DOHH2 (cell line): ENCODE results near the gene DCLK1.

Source experiments
- H3F3A ChIP-seq: fragments of 200-600 bp; sonication (generic), shearing (Covaris generic); 2 replicates; pipeline ENCODE4 v1.6.0; 2016; ENCODE audit warnings: antibody characterized with exemption, mild to moderate bottlenecking; ENCODE audit not compliant: control insufficient read depth, insufficient read depth
- H3K27ac ChIP-seq: fragments of 200-600 bp; sonication (generic); 2 replicates; pipeline ENCODE4 v1.5.1; 2014; ENCODE audit warnings: low read depth, mild to moderate bottlenecking, low read length, moderate library complexity
- H3K27me3 ChIP-seq: fragments of 200-600 bp; sonication (generic); 2 replicates; pipeline ENCODE4 v1.6.1; 2014; ENCODE audit warnings: mild to moderate bottlenecking, low read length, mixed read lengths; ENCODE audit not compliant: control insufficient read depth
- H3K36me3 ChIP-seq: fragments of 200-600 bp; sonication (generic); 2 replicates; pipeline ENCODE4 v1.6.1; 2014; ENCODE audit warnings: mild to moderate bottlenecking, low read length, moderate library complexity, mixed read lengths; ENCODE audit not compliant: control insufficient read depth
- H3K4me1 ChIP-seq: fragments of 200-600 bp; sonication (generic); 2 replicates; pipeline ENCODE4 v1.6.1; 2014; ENCODE audit warnings: mild to moderate bottlenecking, low read length, mixed read lengths; ENCODE audit not compliant: control insufficient read depth
- H3K4me2 ChIP-seq: fragments of 200-600 bp; sonication (generic); 2 replicates; pipeline ENCODE4 v1.6.0; 2014; ENCODE audit warnings: mild to moderate bottlenecking, low read length, moderate library complexity
- H3K4me3 ChIP-seq: fragments of 200-600 bp; sonication (generic); 2 replicates; pipeline ENCODE4 v1.5.1; 2014; ENCODE audit warnings: mild to moderate bottlenecking, low read length, mixed read lengths
- H3K79me2 ChIP-seq: fragments of 200-600 bp; sonication (generic); 2 replicates; pipeline ENCODE4 v1.6.1; 2014; ENCODE audit warnings: mild to moderate bottlenecking, low read length, mixed read lengths; ENCODE audit not compliant: control insufficient read depth
- H3K9me2 ChIP-seq: fragments of 200-600 bp; sonication (generic); replicated peaks from 2 replicates; pipeline ENCODE4 v1.6.1; 2014; ENCODE audit warnings: mild to moderate bottlenecking, low read length, mixed read lengths; ENCODE audit not compliant: control insufficient read depth
- H3K9me3 ChIP-seq: fragments of 200-600 bp; sonication (generic); 2 replicates; pipeline ENCODE4 v1.6.1; 2014; ENCODE audit warnings: antibody characterized with exemption, low read length, mixed read lengths; ENCODE audit not compliant: control insufficient read depth, insufficient read depth
- H4K20me1 ChIP-seq: fragments of 200-600 bp; sonication (generic); 2 replicates; pipeline ENCODE4 v1.6.0; 2014; ENCODE audit warnings: low read depth, mild to moderate bottlenecking, antibody characterized with exemption, low read length, moderate library complexity; ENCODE audit not compliant: control insufficient read depth, insufficient read depth
- EZH2phosphoT487 ChIP-seq: fragments of 200-600 bp; sonication (generic); IDR thresholded peaks from 2 replicates; pipeline ENCODE4 v1.6.1; 2017; ENCODE audit warnings: borderline replicate concordance, mild to moderate bottlenecking, antibody characterized with exemption, low read length, moderate library complexity, mixed read lengths
- TF ChIP-seq, protein P1 (sequence below): fragments of 200-600 bp; sonication (generic); IDR thresholded peaks from one replicate; pipeline ENCODE4 v1.5.1; 2014; ENCODE audit warnings: antibody characterized with exemption, mild to moderate bottlenecking, low read depth, low read length; ENCODE audit not compliant: poor library complexity, severe bottlenecking

DCLK1 gene

DNA sequence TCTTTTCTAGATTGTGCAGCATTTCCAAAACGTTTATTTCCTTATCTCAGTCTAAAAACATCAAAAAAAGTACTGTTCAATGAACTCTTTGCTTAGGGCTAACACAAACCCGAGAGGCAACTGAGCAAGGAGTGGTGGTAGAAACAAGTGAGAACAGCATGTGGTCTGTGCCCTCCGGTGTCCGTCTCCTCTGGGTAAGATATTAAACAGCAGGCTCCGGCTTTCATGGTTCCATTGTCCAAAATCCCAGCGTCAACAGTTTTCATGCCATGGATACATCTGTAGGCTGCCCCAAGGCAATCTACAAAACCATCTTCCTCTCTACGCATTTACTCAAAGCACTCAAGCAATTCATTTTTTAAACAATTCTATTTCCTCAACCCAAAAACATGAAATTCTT, 22.8 kb downstream of the DCLK1 start:
- Histone ChIP-seq H3K4me2 (no peak overlapping the region), H3K4me3 (no peak overlapping the region), H3K27me3 (no peaks in the 10 kb centered on the region), H3K9me3 (no peaks in the 10 kb centered on the region; the same call in 1 of the 2 replicates), H3F3A (no peaks in the 10 kb centered on the region), H3K4me1 (no peaks in the 10 kb centered on the region), H3K27ac (no peak overlapping the region), H3K36me3 (no peaks in the 10 kb centered on the region), H4K20me1 (no peaks in the 10 kb centered on the region), H3K9me2 (no peaks in the 10 kb centered on the region), H3K79me2 (no peaks in the 10 kb centered on the region)
- no peak for TF ChIP-seq EZH2phosphoT487
- TF ChIP-seq, protein P1, sequence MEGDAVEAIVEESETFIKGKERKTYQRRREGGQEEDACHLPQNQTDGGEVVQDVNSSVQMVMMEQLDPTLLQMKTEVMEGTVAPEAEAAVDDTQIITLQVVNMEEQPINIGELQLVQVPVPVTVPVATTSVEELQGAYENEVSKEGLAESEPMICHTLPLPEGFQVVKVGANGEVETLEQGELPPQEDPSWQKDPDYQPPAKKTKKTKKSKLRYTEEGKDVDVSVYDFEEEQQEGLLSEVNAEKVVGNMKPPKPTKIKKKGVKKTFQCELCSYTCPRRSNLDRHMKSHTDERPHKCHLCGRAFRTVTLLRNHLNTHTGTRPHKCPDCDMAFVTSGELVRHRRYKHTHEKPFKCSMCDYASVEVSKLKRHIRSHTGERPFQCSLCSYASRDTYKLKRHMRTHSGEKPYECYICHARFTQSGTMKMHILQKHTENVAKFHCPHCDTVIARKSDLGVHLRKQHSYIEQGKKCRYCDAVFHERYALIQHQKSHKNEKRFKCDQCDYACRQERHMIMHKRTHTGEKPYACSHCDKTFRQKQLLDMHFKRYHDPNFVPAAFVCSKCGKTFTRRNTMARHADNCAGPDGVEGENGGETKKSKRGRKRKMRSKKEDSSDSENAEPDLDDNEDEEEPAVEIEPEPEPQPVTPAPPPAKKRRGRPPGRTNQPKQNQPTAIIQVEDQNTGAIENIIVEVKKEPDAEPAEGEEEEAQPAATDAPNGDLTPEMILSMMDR = no peak

DNA sequence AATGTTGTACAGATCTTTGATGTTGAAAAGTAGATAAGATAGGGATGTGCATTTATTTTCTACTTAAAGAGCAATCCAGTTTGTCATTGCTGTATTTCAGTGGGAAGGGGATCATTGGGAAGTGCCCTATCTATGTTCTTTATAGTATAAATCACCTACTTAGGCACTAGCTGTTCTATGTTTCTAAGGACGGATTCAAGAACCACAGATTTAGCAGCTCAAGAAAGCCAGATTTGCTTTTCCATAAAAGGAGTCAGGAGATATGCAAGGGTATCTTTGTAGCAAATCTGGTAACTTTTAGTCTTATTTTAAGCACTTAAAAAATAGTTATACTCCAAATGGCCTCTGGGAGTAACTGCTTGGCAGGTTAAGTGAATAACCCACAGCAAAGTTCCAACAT, 23.7 kb downstream of the DCLK1 start:
- TF ChIP-seq EZH2phosphoT487 = no peak
- TF ChIP-seq, protein P1 = no peak
- Histone ChIP-seq H3K9me3 (no peaks in the 10 kb centered on the region; the same call in 1 of the 2 replicates), H3K9me2 (no peaks in the 10 kb centered on the region), H3K4me3 (no peak overlapping the region), H3K4me1 (no peaks in the 10 kb centered on the region), H3K36me3 (no peaks in the 10 kb centered on the region), H3F3A (no peaks in the 10 kb centered on the region), H3K79me2 (no peaks in the 10 kb centered on the region), H3K27ac (no peak overlapping the region), H3K4me2 (no peak overlapping the region), H3K27me3 (no peaks in the 10 kb centered on the region), H4K20me1 (no peaks in the 10 kb centered on the region)

DNA sequence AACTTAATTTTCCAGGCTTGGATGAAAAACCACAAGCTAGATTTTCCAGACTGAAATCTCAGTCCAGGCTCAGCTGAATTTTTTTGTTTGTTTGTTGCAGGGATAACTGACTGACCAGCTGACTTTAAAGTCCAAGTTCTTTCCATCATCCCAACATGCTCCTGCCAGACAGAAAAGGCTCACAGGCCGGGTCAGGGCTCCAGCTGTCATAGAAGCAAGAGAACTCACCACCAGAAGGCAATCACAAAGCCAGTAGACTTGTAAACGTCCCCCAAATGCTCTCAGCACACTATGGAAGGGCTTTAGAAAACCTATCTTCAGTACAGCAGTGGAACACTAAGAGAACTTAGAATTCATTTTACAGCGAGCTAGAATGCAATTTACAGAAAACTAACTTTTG, 25.5 kb downstream of the DCLK1 start:
- no peaks in the 10 kb centered on the region for H3K36me3 ChIP-seq
- no peak for TF ChIP-seq EZH2phosphoT487
- TF ChIP-seq, protein P1 = no peak
- no peak overlapping the region for H3K4me3 ChIP-seq
- no peaks in the 10 kb centered on the region; the same call in 1 of the 2 replicates for H3K9me3 ChIP-seq
- H3K79me2 ChIP-seq = no peaks in the 10 kb centered on the region
- H3F3A ChIP-seq = no peaks in the 10 kb centered on the region
- H4K20me1 ChIP-seq = no peaks in the 10 kb centered on the region
- no peaks in the 10 kb centered on the region for H3K9me2 ChIP-seq
- H3K27ac ChIP-seq = no peak overlapping the region
- H3K27me3 ChIP-seq = no peaks in the 10 kb centered on the region
- no peaks in the 10 kb centered on the region for H3K4me1 ChIP-seq
- no peak overlapping the region for H3K4me2 ChIP-seq
